ACHN (cell line): Measurements from ENCODE around the gene GHR.
"Not testable (repeated sequence)": the region's sequence is repeated elsewhere in the genome, so short reads cannot be mapped to it uniquely, and the experiment has no call there.

Experiments
- DNase-seq: peaks from one replicate; pipeline ENCODE4 v3.0.0-alpha.2; 2015
- in situ Hi-C: cut with HindIII; loops from 2 replicates; pipeline ENCODE4 v1.10.0; 2017; ENCODE audit warnings: low sequenced_read_pairs, low pct_ligation_motif_present, low pct_unique_long_range_greater_than_20kb

The GHR gene

DNA sequence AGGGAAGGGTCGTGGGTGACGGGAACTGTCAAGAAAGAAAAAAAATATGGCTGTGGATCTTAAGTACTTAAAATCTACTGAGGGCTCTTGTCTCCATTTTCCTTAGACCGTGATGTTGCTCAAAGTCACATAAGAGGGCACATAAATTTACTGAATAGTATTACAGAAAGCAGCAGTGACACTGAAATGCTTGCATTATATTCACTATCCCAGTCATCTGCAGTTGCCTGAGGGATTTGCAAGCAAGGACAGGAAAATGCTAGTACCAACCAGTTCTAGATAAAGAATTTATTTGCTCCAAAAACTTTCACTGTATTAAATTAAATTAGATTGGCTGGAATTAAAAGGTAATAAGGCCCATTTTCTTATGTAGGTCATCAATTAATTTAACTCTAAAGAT, 226.8 kb downstream of the GHR start:
- DNase-seq = no peak
- in situ Hi-C loops = no loop called here

DNA sequence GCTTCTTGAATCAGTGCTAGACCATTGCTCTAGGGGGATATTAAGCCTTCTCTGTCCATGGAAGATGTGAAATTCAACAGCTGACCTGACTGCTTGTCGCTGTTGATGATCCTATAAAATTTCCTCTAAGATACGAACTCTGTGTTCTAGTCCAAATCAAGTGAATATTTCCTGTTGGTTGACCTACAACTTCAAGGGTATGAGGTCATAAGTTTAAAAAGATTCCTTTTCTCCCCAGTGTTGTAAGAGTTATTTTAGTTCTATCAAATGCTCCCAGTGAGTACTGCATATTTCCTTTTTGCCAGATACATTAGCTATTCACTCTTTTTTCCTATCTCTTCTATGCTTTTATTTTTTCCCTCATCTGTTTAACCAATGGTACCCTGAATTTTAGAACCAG, 230.5 kb downstream of the GHR start:
- no peak for DNase-seq
- in situ Hi-C loops = no loop called here

DNA sequence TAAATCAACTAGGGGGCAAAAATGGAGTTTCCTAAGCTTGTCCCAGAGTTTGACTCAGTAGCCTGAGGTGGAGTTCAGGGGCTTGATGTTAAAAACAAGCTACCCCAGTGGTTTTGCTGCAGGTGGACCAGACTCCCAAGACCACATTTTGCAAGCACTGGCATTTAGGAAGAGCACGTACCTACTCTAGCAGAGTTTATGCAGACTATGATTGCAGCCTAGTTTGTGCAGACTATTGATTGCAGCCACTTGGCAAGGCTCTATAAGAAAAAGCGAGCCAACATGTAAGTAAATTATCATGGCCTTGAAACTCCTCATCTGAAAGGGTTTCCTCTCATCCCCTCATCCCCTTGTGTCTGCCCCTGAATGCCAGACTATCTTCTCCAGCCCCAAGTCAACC, 231.4 kb downstream of the GHR start:
- in situ Hi-C loops = no loop called here
- DNase-seq = no peak

DNA sequence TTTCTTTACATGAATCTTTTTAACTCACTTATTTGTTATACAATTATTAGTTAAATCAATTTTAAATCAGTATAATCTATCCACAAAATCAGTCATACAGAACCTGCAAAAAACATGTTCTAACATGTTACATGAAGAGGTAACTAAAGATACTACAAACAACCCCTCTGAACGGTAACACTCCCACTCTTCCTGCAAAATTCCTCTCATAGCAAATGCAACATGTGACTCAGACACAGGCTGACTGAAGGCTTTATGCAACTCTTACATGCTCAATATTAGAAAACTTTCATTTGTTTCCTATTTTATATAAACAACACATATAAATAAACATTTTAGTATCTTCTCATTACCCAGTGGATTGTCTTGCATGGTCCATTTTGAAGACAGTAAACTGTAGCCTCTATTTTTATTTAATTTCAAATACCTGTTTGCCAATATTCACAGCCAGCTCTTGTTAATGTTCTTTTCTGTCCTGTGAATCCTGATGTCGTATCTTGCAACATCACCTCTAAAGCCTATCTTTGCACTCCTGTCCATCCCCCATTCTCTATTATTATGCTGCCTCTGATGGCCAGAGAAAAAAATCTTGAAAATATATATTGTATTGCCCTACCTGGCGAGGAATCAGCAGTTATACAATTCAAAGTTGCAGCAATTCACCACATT, 232.9 kb downstream of the GHR start:
- in situ Hi-C loops = no loop called here
- DNase-seq = no peak

DNA sequence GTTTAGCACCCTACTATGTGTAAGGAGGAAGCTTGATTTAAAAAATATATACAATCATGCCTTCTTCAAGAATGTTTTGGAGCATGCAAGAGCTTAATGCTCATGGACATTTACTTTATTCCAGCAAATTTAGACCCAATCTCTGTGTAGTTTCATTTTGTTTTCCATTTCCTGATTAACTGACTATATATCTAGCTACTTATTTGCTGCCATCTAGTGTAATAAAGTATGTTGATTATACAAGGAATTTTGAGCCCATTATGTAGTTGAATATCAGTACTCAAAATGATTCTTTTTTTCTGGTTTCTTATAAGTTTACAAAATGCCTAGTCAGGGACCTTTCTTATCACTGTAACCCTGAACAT, 233.4 kb downstream of the GHR start:
- peak; percentile 1 for DNase-seq
- in situ Hi-C loops = no loop called here

DNA sequence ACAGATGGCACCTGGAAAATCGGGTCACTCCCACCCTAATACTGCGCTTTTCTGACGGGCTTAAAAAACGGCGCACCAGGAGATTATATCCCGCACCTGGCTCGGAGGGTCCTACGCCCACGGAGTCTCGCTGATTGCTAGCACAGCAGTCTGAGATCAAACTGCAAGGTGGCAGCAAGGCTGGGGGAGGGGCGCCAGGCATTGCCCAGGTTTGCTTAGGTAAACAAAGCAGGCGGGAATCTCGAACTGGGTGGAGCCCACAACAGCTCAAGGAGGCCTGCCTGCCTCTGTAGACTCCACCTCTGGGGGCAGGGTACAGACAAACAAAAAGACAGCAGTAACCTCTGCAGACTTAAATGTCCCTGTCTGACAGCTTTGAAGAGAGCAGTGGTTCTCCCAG, 236.6 kb downstream of the GHR start:
- in situ Hi-C loops, DNase-seq: not testable (repeated sequence)

DNA sequence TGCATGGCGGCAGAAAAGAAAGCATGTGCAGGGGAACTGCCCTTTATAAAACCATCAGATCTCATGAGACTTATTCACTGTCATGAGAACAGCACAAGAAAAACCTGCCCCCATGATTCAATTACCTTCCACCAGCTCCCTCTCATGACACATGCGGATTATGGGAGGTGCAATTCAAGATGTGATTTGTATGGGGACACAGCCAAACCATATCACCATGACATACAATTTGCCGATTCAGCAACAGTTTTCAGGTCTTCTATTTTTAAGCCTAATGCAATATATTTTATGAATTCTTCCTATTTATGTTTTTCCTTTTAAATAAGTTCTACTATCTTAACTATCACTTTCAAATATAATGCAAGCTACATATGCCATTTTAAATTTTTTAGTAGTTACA, 242.6 kb downstream of the GHR start:
- DNase-seq = no peak
- in situ Hi-C loops = no loop called here

DNA sequence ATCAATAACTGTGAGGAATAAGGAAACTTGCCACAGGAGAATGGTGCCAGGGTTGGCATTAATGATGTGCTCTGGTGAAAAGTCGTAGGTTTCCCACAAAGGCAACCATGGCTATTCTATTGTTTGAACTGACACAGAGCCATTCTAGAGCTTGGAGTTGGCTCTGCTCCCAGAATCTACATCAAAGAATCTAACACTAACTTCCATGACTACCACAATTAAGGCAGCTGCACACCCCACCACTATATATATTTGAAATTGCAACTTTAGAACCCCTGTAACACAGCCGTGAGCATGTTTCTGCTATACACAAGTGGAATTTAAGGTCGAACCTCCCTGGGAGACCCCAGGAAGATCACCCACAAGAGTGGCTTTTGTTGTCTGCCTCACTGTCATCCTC, 243.6 kb downstream of the GHR start:
- no peak for DNase-seq
- in situ Hi-C loops = no loop called here

DNA sequence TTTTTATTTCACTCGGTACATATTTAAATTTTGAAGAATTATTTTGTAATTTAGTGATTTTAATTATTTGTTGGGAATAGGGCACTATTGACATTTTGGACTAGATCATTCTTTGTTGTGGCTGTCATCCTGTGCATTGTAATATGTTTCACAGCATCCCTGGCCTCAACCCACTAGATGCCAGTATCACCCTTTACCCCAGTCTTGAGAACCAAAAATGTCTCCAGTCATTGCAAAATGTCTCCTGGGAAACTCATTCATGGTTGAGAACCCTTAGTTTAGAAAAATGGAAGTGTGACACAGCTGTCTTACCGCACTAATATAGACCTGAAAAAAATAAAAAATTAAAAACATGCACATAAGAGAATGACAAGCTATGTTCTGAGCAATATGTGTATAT, 245.0 kb downstream of the GHR start:
- DNase-seq = no peak
- in situ Hi-C loops = no loop called here

DNA sequence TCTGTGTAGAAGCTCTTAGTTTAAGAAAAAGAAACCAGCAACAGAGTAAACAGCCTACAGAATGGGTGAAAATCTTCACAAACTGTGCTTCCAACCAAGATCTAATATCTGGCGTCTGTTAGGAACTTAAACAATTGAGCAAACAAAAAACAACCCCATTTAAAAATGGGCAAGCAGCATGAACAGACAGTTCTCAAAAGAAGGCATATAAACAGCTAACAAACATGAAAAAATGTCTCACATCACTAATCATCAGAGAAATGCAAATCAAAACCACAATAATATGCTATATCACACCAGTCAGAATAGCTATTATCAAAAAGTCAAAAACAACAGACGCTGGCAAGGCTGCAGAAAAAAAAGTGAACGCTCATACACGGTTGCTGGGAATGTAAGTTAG, 249.7 kb downstream of the GHR start:
- no peak for DNase-seq
- in situ Hi-C loops = no loop called here

DNA sequence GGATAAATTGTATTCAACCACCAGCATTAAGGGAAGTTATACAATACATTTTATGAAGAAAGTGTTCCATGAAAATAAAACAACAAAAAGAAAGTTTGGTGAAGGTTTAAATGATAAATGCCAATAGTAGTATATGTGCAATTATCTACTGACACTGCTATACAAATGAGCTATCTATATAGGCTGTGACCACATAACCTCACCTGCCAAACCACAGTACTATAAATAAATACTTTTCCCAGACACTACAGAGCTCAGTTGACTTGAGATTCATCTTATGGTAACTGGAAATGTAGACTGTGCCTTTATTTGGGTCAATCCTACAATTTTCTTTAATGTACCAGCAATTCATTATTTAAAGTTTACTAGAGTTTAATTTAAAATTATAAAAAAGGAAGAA, 252.4 kb downstream of the GHR start:
- no peak for DNase-seq
- in situ Hi-C loops = no loop called here

DNA sequence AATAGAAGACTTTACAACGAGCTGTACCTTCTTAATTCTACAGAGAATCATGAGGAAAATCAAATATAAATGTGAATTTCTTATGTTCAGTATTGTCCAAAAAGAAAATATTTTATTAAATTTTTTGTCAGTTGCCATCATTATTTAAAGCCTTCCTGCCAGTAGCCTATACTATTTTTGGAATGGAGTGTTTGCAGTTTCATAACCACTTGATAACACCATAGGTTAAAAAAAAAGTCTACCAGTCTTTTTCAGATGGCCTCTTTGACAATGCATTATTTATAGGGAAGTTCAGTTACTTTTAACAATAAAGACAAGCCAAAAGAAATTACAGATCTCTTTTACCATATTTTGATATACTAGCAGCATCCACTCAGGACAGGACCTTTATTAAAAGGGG, 253.1 kb downstream of the GHR start:
- in situ Hi-C loops = no loop called here
- no peak for DNase-seq

DNA sequence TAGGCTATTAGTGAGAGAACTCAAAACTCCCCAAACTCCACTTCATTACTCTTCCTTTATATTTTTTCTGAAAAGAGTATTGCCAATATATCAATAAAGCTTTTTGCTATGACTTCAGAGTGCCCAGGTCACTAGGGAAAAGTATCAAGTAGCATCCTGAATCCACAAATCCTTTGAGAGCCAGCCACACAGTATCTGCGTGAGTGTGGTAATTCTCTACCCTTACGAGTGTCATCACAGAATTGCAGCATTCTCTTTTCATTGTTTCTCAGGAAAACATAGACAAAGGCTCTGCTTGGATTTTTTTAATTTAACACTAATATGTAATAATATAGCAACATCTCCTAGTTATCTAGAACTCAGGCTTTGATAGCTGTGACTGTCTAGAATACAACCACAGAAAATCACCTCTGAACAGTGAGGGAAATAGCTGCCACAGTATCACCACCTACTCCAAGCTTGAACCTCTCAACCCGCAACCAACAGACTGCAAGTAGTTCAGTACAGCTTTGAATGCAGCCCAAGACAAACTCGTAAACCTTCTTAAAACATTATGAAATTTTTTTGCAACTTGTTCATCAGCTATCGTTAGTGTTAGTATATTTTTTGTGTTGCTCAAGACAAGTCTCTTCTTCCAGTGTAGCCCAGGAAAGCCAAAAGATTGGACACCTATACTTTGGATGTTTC, 254.1 kb downstream of the GHR start:
- in situ Hi-C loops = no loop called here
- DNase-seq = no peak

DNA sequence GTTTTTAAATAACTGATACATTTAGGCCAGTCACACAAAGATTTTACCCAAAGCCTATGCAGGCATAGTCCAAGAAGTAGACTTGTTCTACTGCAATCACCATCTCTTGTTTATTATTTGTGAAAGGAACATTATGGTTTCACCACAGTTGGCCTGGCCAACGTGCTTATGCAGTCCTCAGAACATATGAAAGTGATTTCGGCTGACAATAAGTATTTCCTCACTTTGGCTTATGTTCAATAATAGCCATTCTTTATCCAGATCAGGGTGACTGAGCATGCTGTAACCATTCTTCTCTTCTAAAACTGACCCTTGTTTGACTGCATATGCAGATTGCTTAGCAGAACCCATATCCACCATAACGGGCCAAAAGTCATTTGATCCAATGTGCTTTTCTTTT, 256.8 kb downstream of the GHR start:
- in situ Hi-C loops = no loop called here
- DNase-seq = no peak

DNA sequence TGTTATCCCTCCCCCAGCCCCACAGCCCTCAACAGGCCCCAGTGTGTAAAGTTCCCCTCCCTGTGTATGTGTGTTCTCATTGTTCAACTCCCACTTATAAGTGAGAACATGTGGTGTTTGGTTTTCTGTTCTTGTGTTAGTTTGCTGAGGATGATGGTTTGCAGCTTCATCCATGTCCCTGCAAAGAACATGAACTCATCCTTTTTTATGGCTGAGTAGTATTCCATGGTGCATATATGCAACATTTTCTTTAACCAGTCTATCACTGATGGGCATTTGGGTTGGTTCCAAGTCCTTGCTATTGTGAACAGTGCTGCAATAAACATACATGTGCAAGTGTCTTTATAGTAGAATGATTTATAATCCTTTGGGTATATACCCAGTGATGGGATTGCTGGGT, 261.8 kb downstream of the GHR start:
- in situ Hi-C loops, DNase-seq: not testable (repeated sequence)

DNA sequence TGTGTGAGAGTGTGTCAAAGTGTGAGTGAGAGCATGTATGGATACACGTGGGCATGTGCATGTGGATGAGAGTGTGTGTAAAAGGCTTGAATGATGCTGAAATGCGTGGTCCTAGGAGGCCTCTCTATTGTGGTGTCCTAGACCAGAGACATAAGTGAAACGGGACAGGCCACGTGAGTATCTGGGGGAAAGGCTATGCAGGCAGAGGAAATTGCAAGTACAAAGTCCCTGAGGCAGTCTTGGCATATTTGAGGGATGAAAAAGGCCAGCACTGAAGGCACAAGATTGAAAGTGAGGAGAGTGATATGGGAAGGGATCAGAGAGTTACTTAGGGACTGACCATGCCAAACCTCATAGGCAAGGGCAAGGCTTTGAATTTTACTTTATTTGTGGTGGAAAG, 266.2 kb downstream of the GHR start:
- in situ Hi-C loops = no loop called here
- no peak for DNase-seq

DNA sequence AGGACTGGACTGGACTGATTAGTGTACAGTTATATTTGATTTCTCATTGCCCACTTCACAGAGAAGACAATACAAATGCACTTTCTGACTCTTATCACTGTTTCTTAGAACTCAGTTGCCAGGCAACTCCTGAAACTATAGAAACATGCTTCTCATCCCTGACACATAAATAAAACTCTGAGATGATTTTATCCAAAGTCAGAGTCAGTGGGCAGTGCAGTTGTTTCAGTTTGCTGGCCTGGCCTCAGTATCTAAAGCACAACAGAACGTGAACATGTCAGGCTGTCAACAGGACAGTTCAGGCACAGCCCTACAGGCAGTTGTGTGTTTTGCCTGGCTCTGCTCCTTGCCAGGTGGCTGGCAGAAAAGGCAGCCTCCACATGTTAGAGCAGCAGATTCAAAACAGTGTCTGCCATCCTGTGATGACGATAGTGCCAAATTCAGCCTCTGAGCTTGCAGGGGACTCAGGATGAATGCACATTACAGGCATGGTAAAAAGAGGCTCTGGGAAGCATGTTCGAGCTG, 268.2 kb downstream of the GHR start:
- no peak for DNase-seq
- in situ Hi-C loops = no loop called here

DNA sequence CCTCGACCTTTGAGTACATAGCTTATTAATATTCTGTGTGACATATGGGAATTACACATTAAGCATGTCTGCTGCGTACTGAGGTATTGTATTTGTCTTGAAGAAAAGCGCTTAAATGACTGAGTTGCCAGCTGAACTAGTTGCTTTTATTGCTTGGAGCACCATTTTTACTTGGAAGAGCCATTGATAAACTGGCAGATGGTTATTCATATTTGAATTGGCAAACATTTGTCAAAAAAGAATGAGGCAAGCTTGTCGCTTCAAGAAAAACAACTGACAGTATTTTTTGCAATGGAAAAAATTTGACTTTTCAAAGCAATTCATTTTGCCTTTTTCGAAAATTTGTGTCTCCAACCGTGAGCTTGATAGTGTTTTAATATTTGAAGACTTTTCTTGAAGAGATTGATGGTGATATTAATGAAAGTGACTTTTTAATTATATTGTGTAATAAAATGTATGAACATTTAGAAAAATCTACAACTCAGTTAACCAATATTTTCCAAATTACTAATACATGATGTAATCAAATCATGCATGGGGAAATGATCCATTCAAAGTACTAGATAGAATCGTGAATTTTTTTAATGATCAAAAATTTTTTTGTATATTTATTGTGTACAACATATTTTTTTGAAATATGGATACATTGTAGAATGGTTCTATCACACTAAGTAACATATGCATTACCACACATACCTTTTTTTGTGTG, 278.3 kb downstream of the GHR start:
- no peak for DNase-seq
- in situ Hi-C loops = no loop called here

DNA sequence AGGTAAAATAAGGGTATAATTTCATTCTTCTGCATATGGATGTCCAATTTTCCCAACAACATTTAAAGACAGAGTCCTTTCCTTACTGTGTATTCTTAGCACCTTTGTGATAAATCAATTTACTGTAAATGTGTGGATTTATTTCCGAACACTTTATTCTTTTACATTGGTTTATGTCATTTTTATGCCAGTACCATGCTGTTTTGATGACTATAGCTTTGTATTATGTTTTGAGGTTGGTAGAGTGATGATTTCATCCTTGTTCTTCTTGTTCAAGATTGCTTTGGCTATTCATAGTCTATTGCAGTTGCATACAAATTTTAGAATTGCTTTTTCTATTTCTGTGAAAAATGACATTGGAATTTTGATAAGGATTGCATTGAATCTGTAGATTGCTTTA, 280.0 kb downstream of the GHR start:
- in situ Hi-C loops = no loop called here
- DNase-seq = no peak

DNA sequence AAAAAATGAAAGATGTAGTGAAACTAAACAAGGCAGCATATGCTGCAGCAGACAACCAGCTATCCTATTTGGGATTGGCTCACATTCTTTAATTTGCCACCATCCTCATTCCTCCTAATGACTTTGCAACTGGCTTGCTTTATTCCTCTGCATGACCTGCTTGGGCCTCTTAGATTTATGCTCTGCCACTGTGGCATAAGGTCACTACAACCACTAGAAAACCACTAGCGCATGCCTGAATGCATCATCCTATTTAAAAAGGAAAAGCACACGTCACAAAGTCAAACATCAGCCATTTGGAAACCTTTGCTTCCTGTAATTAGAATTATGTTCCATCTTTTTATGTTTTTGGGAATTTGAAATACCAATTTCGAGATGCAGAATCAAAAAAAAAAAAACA, 292.5 kb downstream of the GHR start:
- no peak for DNase-seq
- in situ Hi-C loops = no loop called here
